KMS-11 (cell line): ENCODE measurements around the gene SSRP1.

Experiments used
- H2AFZ ChIP-seq: fragments of 200-600 bp; sonication (generic); 2 replicates; pipeline ENCODE4 v1.6.1; 2016; ENCODE audit warnings: antibody characterized with exemption, mixed run types, low read depth
- H3K27ac ChIP-seq: fragments of 200-600 bp; sonication (generic); 2 replicates; pipeline ENCODE4 v1.6.1; 2016; ENCODE audit warnings: mild to moderate bottlenecking, mixed run types
- H3K27me3 ChIP-seq: fragments of 200-600 bp; sonication (generic); 2 replicates; pipeline ENCODE4 v1.6.1; 2017; ENCODE audit warnings: mild to moderate bottlenecking, low read depth, mixed run types, moderate library complexity; ENCODE audit not compliant: insufficient read depth
- H3K36me3 ChIP-seq: fragments of 200-600 bp; sonication (generic); 2 replicates; pipeline ENCODE4 v1.6.1; 2017; ENCODE audit warnings: mild to moderate bottlenecking, mixed run types; ENCODE audit not compliant: insufficient read depth
- H3K4me1 ChIP-seq: fragments of 200-600 bp; sonication (generic); 2 replicates; pipeline ENCODE4 v1.6.1; 2016; ENCODE audit warnings: mild to moderate bottlenecking, low read depth, mixed run types; ENCODE audit not compliant: poor library complexity, severe bottlenecking
- H3K4me2 ChIP-seq: fragments of 200-600 bp; sonication (generic); 2 replicates; pipeline ENCODE4 v1.7.0; 2016; ENCODE audit warnings: mild to moderate bottlenecking, mixed run types
- H3K4me3 ChIP-seq: fragments of 200-600 bp; sonication (generic); IDR thresholded peaks from 2 replicates; pipeline ENCODE4 v1.6.1; 2017; ENCODE audit warnings: low read depth, low read length, mixed read lengths; ENCODE audit not compliant: insufficient read depth
- H3K79me2 ChIP-seq: fragments of 200-600 bp; sonication (generic); 2 replicates; pipeline ENCODE4 v1.6.1; 2016; ENCODE audit warnings: low read depth, mixed run types; ENCODE audit not compliant: insufficient read depth
- H3K9ac ChIP-seq: fragments of 200-600 bp; sonication (generic); 2 replicates; pipeline ENCODE4 v1.6.1; 2016; ENCODE audit warnings: mild to moderate bottlenecking, mixed run types
- H4K20me1 ChIP-seq: fragments of 200-600 bp; sonication (generic); 2 replicates; pipeline ENCODE4 v1.6.1; 2016; ENCODE audit warnings: mild to moderate bottlenecking, mixed run types; ENCODE audit not compliant: insufficient read depth
- TF ChIP-seq, protein P1 (sequence below): fragments of 200-600 bp; sonication (generic); conservative IDR thresholded peaks from 2 replicates; pipeline ENCODE4 v1.6.1; 2017; ENCODE audit warnings: low read depth, mild to moderate bottlenecking, antibody characterized with exemption, low read length, moderate library complexity, mixed read lengths

SSRP1 gene

GRCh38 chr11:57321388-57322255, 14.1 kb downstream of the SSRP1 start:
- TF ChIP-seq, protein P1, sequence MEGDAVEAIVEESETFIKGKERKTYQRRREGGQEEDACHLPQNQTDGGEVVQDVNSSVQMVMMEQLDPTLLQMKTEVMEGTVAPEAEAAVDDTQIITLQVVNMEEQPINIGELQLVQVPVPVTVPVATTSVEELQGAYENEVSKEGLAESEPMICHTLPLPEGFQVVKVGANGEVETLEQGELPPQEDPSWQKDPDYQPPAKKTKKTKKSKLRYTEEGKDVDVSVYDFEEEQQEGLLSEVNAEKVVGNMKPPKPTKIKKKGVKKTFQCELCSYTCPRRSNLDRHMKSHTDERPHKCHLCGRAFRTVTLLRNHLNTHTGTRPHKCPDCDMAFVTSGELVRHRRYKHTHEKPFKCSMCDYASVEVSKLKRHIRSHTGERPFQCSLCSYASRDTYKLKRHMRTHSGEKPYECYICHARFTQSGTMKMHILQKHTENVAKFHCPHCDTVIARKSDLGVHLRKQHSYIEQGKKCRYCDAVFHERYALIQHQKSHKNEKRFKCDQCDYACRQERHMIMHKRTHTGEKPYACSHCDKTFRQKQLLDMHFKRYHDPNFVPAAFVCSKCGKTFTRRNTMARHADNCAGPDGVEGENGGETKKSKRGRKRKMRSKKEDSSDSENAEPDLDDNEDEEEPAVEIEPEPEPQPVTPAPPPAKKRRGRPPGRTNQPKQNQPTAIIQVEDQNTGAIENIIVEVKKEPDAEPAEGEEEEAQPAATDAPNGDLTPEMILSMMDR, result no peak
- H3K79me2 ChIP-seq, result peaks cover 12% of the 10 kb centered on the region; the same call in 1 of the 2 replicates

DNA sequence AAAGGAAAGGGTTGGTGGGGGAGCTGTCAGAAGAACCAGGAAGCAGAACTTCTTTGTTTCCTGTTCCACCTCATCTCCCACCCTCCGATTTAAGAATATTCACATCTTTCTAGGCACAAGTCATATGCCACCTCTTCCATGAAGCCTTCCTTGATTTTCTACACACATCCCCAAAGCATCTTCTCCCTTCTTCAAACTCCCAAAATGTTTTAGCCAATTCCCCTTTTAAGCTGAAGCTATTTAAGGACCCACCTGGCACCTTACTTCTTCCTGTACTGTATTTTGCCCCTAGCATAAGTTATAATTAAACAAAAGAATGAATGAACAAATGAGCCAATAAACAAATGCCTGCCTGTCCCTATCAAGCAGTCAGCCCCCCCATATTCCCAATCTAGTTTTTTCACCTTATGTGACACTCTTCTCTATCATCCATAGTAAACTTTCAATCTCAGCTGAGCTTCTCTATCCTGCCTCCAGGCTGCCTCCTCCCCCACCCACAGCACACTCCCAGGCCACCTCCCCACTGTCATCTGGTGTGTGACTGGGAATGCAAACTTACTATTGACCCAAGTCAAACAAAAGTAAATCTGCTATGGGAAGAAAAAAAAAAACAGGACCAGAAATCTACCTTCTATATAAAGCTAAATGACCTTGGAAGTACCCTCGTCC, 14.8 kb downstream of the SSRP1 start:
- no peak overlapping the region for H3K27ac ChIP-seq
- H3K79me2 ChIP-seq, result peaks cover 12% of the 10 kb centered on the region; the same call in 1 of the 2 replicates
- no peaks in the 10 kb centered on the region for H3K27me3 ChIP-seq
- no peak overlapping the region for H3K4me2 ChIP-seq
- H3K4me3 ChIP-seq, result no peak overlapping the region
- H3K36me3 ChIP-seq, result no peaks in the 10 kb centered on the region
- H2AFZ ChIP-seq, result no peak overlapping the region
- no peak overlapping the region for H3K9ac ChIP-seq
- TF ChIP-seq, protein P1, result no peak
- no peaks in the 10 kb centered on the region for H4K20me1 ChIP-seq
- H3K4me1 ChIP-seq, result peaks cover 25% of the 10 kb centered on the region

More at GRCh38 chr11:57321388-57322255, 14.1 kb downstream of the SSRP1 start:
- Histone ChIP-seq H3K4me2 (no peak overlapping the region), H4K20me1 (no peaks in the 10 kb centered on the region), H3K4me3 (no peak overlapping the region), H2AFZ (no peak overlapping the region), H3K36me3 (peaks cover 1% of the 10 kb centered on the region; the same call in 1 of the 2 replicates), H3K27me3 (no peaks in the 10 kb centered on the region), H3K27ac (no peak overlapping the region), H3K4me1 (peaks cover 33% of the 10 kb centered on the region), H3K9ac (no peak overlapping the region)

DNA sequence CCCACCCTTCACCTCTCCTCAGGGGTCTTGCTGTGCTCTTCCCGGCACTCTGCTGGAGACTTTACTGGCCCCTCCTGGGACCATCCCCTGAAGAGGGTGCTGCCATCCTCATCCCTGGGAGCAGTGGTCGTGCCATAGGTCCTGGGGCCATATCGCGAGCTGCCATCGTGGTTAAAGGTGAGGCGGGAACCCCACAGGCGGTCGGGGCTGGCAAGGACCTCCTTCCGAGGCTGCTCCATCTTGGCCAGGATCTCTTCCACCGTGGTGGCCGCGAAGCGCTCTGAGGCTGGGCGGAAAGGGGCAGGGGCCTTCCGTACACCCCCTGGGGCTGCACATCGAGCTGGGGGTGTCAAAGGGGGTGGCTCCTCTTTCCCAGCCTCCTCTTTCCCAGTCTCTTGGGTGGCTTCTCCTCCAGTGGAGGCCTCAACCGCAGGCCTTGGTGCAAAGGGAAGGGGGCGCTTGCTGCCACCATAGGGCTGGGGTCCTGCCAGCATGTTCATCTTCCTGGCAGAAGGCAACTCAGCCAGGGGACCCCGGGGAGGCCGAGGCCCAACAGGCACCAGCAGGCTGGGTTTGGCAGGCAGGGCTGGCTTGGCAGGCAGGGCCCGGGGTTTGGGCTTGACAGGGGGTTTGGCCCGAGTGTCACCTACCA, 15.5 kb downstream of the SSRP1 start:
- H3K4me1 ChIP-seq, result peaks cover 21% of the 10 kb centered on the region
- H3K4me2 ChIP-seq, result no peak overlapping the region
- no peaks in the 10 kb centered on the region for H3K27me3 ChIP-seq
- no peaks in the 10 kb centered on the region for H4K20me1 ChIP-seq
- no peak overlapping the region for H2AFZ ChIP-seq
- H3K4me3 ChIP-seq, result no peak overlapping the region
- no peaks in the 10 kb centered on the region for H3K36me3 ChIP-seq
- TF ChIP-seq, protein P1, result no peak
- no peak overlapping the region for H3K9ac ChIP-seq
- H3K79me2 ChIP-seq, result peaks cover 12% of the 10 kb centered on the region; the same call in 1 of the 2 replicates
- H3K27ac ChIP-seq, result no peak overlapping the region

DNA sequence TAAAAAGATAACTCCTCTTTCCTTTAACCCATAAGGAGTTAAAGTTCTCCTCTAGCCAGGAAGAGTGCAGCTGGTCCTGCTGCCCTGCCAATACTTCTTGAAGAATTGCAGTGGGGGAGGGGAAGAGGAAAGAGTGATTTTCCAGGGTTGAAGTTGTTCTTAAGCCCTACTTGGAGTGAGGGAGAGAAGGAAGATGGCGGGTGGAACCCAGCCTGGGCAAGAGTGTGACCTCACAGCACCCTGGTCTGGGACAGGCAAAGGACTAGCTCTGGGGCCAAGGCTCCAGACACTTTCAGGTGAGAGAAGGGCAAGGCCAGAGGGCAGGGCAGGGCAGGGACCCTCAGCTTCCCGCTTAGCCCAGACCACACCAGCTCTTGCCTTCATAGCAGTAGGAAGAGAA, 17.5 kb downstream of the SSRP1 start:
- Histone ChIP-seq H3K4me2 (no peak overlapping the region), H3K4me1 (peaks cover 12% of the 10 kb centered on the region), H3K27me3 (no peaks in the 10 kb centered on the region), H4K20me1 (no peaks in the 10 kb centered on the region), H3K4me3 (no peak overlapping the region), H2AFZ (no peak overlapping the region), H3K36me3 (no peaks in the 10 kb centered on the region), H3K79me2 (peaks cover 3% of the 10 kb centered on the region; the same call in 1 of the 2 replicates), H3K27ac (no peak overlapping the region), H3K9ac (no peak overlapping the region)
- TF ChIP-seq, protein P1, result no peak
